B cell (primary cell): ENCODE measurements around the gene CYTH4. TPM values are rescaled to one million over a fixed set of nuclear protein-coding genes. Genes with fewer than 3 reads are reported as not detected.

ENCODE experiments used
- ATAC-seq: fragments of 200-7000 bp; cut with Tn5 transposase; one replicate; pipeline ENCODE4 v1.10.0; 2021; ENCODE audit warnings: low read depth, mild to moderate bottlenecking, moderate number of reproducible peaks, moderate library complexity
- CTCF ChIA-PET: fragments of 350-600 bp; sonication (Branson Sonifier 250); formaldehyde crosslinking; loops from one replicate; lab custom pipeline; 2021; ENCODE audit warnings: antibody characterized with exemption, inconsistent platforms; lab: Charles Lee
- POLR2A ChIA-PET: fragments of 350-600 bp; sonication (Branson Sonifier 250); formaldehyde crosslinking; loops from one replicate; lab custom pipeline; 2021; ENCODE audit warnings: antibody characterized with exemption; lab: Charles Lee
- DNase-seq: peaks from one replicate; pipeline ENCODE4 v3.0.0; 2013
- H2AFZ ChIP-seq: 2 replicates; pipeline ENCODE4 v1.6.1; 2012; ENCODE audit warnings: mild to moderate bottlenecking, low read depth, low read length; ENCODE audit not compliant: insufficient read depth, poor library complexity, severe bottlenecking
- H3K27ac ChIP-seq, 2 donors: 1 replicate in 1 of 2; 2 replicates in 1 of 2; pipeline ENCODE4 v1.5.1; 2012 to 2013; ENCODE audit warnings: low read length in 2 of 2, mild to moderate bottlenecking in 2 of 2, moderate library complexity in 1 of 2
- H3K27me3 ChIP-seq, 4 experiments: fragments of 200-600 bp in 1 of 4; sonication (generic) in 1 of 4; replicated peaks in 1 of 4; 1 replicate in 2 of 4; 2 replicates in 2 of 4; pipeline versions ENCODE4 v1.6.1 to v1.7.0; 2013 to 2016; ENCODE audit warnings: low read length in 3 of 4, mild to moderate bottlenecking in 2 of 4, mixed read lengths in 1 of 4, moderate library complexity in 1 of 4; ENCODE audit not compliant: insufficient read depth in 4 of 4, control insufficient read depth in 3 of 4; ENCODE audit errors: control extremely low read depth in 1 of 4
- H3K36me3 ChIP-seq, 2 experiments: replicated peaks in 1 of 2; 1 replicate in 1 of 2; 2 replicates in 1 of 2; pipeline versions ENCODE4 v1.6.1 to v1.7.1; 2013; ENCODE audit warnings: low read length in 1 of 2; ENCODE audit not compliant: insufficient read depth in 2 of 2, control insufficient read depth in 1 of 2; ENCODE audit errors: control extremely low read depth in 1 of 2, extremely low read depth in 1 of 2
- H3K4me1 ChIP-seq, 2 donors: fragments of 200-600 bp in 1 of 2; sonication (generic) in 1 of 2; 1 replicate in 1 of 2; 2 replicates in 1 of 2; pipeline versions ENCODE4 v1.5.1 to v1.6.1; 2013 to 2017; ENCODE audit warnings: low read length in 2 of 2; ENCODE audit not compliant: control insufficient read depth in 2 of 2, insufficient read depth in 2 of 2
- H3K4me2 ChIP-seq: replicated peaks from 2 replicates; pipeline ENCODE3; 2012; ENCODE audit warnings: mild to moderate bottlenecking, low read depth, low read length; ENCODE audit not compliant: poor library complexity, severe bottlenecking
- H3K4me3 ChIP-seq, 5 experiments: fragments of 200-600 bp in 1 of 5; sonication (generic) in 1 of 5; 1 replicate in 3 of 5; 2 replicates in 2 of 5; pipeline versions ENCODE4 v1.5.1 to v1.7.0; 2011 to 2016; ENCODE audit warnings: low read length in 4 of 5, mild to moderate bottlenecking in 4 of 5, low read depth in 2 of 5, control low read depth in 1 of 5, moderate library complexity in 1 of 5; ENCODE audit not compliant: insufficient read depth in 1 of 5; ENCODE audit errors: control extremely low read depth in 1 of 5, extremely low read depth in 1 of 5
- H3K79me2 ChIP-seq: fragments of 200-600 bp; sonication (generic); one replicate; pipeline ENCODE4 v1.6.0; 2016; ENCODE audit warnings: low read length; ENCODE audit not compliant: control insufficient read depth, insufficient read depth
- H3K9ac ChIP-seq: fragments of 200-600 bp; sonication (generic); 2 replicates; pipeline ENCODE4 v1.6.1; 2017; ENCODE audit warnings: mild to moderate bottlenecking, low read length, moderate library complexity
- H3K9me3 ChIP-seq, 3 donors: one replicate each; pipeline versions ENCODE4 v1.6.1 to v1.7.1; 2013; ENCODE audit warnings: low read length in 2 of 3; ENCODE audit not compliant: control insufficient read depth in 2 of 3, insufficient read depth in 1 of 3; ENCODE audit errors: control extremely low read depth in 1 of 3
- H4K20me1 ChIP-seq: 2 replicates; pipeline ENCODE4 v1.6.0; 2012; ENCODE audit warnings: mild to moderate bottlenecking, low read length; ENCODE audit not compliant: insufficient read depth, control insufficient read depth, poor library complexity, severe bottlenecking
- H3K27ac Mint-ChIP-seq: one replicate; pipeline ENCODE4 v1.8.0; 2021; ENCODE audit warnings: mixed read lengths
- H3K27me3 Mint-ChIP-seq: one replicate; pipeline ENCODE4 v1.8.0; 2021; ENCODE audit warnings: mixed read lengths
- H3K4me1 Mint-ChIP-seq: one replicate; pipeline ENCODE4 v1.8.0; 2021; ENCODE audit warnings: mixed read lengths
- H3K4me3 Mint-ChIP-seq: one replicate; pipeline ENCODE4 v1.8.0; 2021; ENCODE audit warnings: mixed read lengths
- H3K9me3 Mint-ChIP-seq: one replicate; pipeline ENCODE4 v1.8.0; 2022; ENCODE audit warnings: mixed read lengths; ENCODE audit not compliant: insufficient read depth
- CTCF ChIP-seq: fragments of 200-600 bp; IDR thresholded peaks from one replicate; pipeline ENCODE4 v1.8.0; 2022; ENCODE audit warnings: antibody characterized with exemption, mild to moderate bottlenecking
- EZH2 ChIP-seq: IDR thresholded peaks from 2 replicates; pipeline ENCODE4 v1.6.1; 2012; ENCODE audit warnings: borderline replicate concordance, low read depth, mild to moderate bottlenecking, moderate library complexity, low read length; ENCODE audit not compliant: insufficient read depth, poor library complexity, severe bottlenecking
- WGBS: methylation state at CpG from one replicate; pipeline ENCODE4 v1.1.5; 2013; ENCODE audit warnings: missing lambda C conversion rate; ENCODE audit not compliant: insufficient coverage; 5-methylcytosine and 5-hydroxymethylcytosine counted together
- intact Hi-C: fragments of 100-400 bp; cut with micrococcal nuclease; formaldehyde crosslinking; loops from one replicate; pipeline ENCODE4 v1.10.0; 2022
- polyA plus RNA-seq: library from polyadenylated mRNA; depleted of rRNA; stranded (reverse); fragments of >200 nt; gene quantifications from 2 replicates; pipeline ENCODE4 v1.2.3, GENCODE V29; 2012
- total RNA-seq, 2 donors: library from RNA; stranded (reverse); fragments of 120-200 nt in 1 of 2; gene quantifications; 1 replicate in 1 of 2; 2 replicates in 1 of 2; pipeline versions ENCODE4 v1.2.3 to v1.2.4, GENCODE V29; 2013 to 2022

Gene CYTH4
- total and polyA plus RNA-seq, 2 donors (not counting 1 experiment from before 2014, with no cell fraction given), result 98.0 to 154 TPM

- Mint-ChIP-seq H3K27me3 (no peaks in the 10 kb centered on the region), H3K4me1 (peaks cover 58% of the 10 kb centered on the region), H3K4me3 (no peak overlapping the region), H3K9me3 (no peaks in the 10 kb centered on the region), H3K27ac (peak overlapping the region; percentile 86)
- ChIA-PET CTCF (interaction anchor here (1.3 kb wide), 1 partner anchor 264 kb away, joined by 3 read pairs; no protein-coding TSS in a partner anchor), POLR2A (no interaction called here)
- Histone ChIP-seq H3K4me2 (no peak overlapping the region), H2AFZ (no peak overlapping the region), H3K4me3 (no peak overlapping the region), H3K4me1 (peaks cover 48 to 75% of the 10 kb centered on the region in 2 donors), H4K20me1 (peaks cover 16% of the 10 kb centered on the region), H3K9ac (no peak overlapping the region), H3K9me3 (no peaks in the 10 kb centered on the region), H3K36me3 (peaks cover 8 to 81% of the 10 kb centered on the region in 2 experiments), H3K79me2 (peaks cover 10% of the 10 kb centered on the region), H3K27me3 (no peaks in the 10 kb centered on the region), H3K27ac (peak overlapping the region in 1 of 2 donors; percentile 18)
- WGBS, result 93% methylated on average over 31 of the region's 31 CpGs
- ATAC-seq (no peak), DNase-seq (no peak)
- TF ChIP-seq EZH2 (no peak), CTCF (no peak)
- intact Hi-C loops, result no loop called here
These were observed 20.6 kb downstream of the CYTH4 start for GRCh38 chr22:37302674-37303555.

- no peak for ATAC-seq
- H3K9me3 Mint-ChIP-seq, result no peaks in the 10 kb centered on the region
- peaks cover 8 to 79% of the 10 kb centered on the region in 2 experiments for H3K36me3 ChIP-seq
These were observed 21.5 kb downstream of the CYTH4 start for GRCh38 chr22:37303821-37304274.

More at GRCh38 chr22:37303821-37304274, 21.5 kb downstream of the CYTH4 start:
- intact Hi-C loops, result no loop called here
- H3K4me2 ChIP-seq, result no peak overlapping the region
- H3K9ac ChIP-seq, result no peak overlapping the region
- H3K4me3 Mint-ChIP-seq, result no peak overlapping the region
- no peak for DNase-seq
- H3K27me3 ChIP-seq, result no peaks in the 10 kb centered on the region
- H3K4me1 ChIP-seq, result peaks cover 57 to 77% of the 10 kb centered on the region in 2 donors
- ChIA-PET POLR2A (no interaction called here), CTCF (interaction anchor here (1.1 kb wide), 1 partner anchor 36 kb away, joined by 3 read pairs; no protein-coding TSS in a partner anchor)
- H3K79me2 ChIP-seq, result peaks cover 18% of the 10 kb centered on the region
- H3K27ac ChIP-seq, result peak overlapping the region in 1 of 2 donors; percentile 81
- H3K27me3 Mint-ChIP-seq, result no peaks in the 10 kb centered on the region
- H3K27ac Mint-ChIP-seq, result peak overlapping the region; percentile 86
- H3K4me3 ChIP-seq, result no peak overlapping the region
- no peak overlapping the region for H2AFZ ChIP-seq
- H4K20me1 ChIP-seq, result peaks cover 16% of the 10 kb centered on the region
- no peak for TF ChIP-seq EZH2
- no peak for TF ChIP-seq CTCF
- H3K4me1 Mint-ChIP-seq, result peaks cover 60% of the 10 kb centered on the region
- no peaks in the 10 kb centered on the region for H3K9me3 ChIP-seq
- 88% methylated on average over 9 of the region's 9 CpGs for WGBS
